GM21786 (cell line): ENCODE data around the gene TINAG.

ENCODE experiments used
- ATAC-seq: cut with Tn5 transposase; IDR thresholded peaks from one replicate; pipeline ENCODE4 v1.9.1; 2021; ENCODE audit not compliant: unreplicated experiment

The TINAG gene, protein sequence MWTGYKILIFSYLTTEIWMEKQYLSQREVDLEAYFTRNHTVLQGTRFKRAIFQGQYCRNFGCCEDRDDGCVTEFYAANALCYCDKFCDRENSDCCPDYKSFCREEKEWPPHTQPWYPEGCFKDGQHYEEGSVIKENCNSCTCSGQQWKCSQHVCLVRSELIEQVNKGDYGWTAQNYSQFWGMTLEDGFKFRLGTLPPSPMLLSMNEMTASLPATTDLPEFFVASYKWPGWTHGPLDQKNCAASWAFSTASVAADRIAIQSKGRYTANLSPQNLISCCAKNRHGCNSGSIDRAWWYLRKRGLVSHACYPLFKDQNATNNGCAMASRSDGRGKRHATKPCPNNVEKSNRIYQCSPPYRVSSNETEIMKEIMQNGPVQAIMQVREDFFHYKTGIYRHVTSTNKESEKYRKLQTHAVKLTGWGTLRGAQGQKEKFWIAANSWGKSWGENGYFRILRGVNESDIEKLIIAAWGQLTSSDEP

DNA sequence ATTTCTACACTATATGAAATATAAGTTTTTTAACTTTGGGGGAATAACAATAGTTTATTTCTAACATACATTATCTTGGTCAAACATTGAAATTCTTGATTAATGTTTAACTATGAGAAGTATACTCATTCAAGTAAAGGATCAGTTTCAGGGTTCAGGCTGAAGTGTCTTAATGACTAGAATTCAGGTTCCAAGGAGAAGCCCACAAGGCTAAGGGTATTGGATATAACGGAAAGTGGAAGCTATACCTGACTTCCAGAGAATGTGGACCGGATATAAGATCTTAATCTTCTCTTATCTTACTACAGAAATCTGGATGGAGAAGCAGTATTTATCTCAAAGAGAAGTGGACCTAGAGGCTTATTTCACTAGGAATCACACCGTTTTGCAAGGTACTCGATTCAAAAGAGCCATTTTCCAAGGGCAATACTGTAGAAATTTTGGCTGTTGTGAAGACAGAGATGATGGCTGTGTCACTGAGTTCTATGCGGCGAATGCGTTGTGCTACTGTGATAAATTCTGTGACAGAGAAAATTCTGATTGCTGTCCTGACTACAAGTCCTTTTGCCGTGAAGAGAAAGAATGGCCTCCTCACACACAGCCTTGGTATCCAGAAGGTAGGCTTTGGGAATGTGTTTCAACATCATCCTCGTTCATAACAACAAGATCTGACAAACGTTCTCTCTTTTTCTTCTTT is at the start of gene TINAG:
TSS of gene TINAG (plus strand) at position 153 of the 697 bp plus-strand sequence. CDS start at position 263, 110 bp downstream.
- peak; percentile 44 for ATAC-seq

DNA sequence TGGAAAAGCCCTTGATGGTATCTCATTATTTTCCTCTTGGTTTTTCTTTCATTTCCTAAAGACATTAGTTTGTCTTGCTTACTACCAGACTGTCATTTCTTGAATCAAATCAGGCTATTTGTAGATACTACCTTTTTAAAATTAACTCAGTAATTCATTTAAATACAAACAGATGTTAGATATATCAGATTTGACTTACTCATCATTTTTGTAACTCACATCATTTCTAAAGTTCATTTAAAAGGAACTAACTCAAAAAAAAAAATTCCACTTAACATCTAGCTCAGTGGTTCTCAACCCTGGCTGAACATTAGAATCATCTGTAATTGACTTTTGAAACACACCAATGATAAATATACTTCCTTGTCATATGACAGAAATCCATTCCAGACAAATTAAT is 48.2 kb upstream of the TINAG start:
- ATAC-seq = no peak

DNA sequence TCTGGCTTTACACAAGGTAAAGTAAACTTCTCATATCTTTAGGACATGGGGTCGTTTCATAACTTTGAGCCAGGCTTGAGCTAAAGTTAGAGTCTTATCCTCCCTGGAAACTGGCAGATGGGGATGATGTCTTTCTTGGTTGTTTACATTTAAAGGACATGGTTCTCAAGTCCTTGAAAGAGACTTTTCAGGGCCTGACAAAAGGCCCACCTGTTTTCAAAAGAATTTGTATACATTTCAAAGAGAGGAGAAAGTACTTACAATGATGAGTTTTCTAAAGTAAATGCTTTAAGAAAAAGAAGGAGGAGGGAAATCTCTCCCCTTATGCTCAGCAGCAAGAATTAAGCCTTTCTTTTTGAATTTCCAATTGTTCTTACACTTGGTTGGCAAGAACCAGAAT is 45.7 kb upstream of the TINAG start:
- no peak for ATAC-seq

DNA sequence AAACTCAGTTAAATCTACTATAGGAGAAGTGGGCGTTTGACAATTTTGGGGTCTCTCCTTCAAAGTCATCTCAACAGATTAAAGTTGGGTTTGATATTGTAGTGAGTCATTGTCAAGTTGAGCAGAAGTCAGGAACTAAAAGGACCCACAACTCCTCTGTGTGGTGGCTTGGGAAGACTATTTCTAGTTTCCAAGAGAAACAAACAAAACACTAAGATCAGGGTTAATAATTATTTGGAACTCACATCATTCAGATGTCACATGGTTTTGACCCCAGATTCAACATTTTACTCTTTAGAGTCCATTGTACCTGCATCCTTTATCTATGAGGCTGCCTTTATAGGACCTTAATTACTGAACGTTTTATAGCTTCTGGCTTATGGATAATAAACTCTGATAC is 45.3 kb upstream of the TINAG start:
- ATAC-seq = no peak

DNA sequence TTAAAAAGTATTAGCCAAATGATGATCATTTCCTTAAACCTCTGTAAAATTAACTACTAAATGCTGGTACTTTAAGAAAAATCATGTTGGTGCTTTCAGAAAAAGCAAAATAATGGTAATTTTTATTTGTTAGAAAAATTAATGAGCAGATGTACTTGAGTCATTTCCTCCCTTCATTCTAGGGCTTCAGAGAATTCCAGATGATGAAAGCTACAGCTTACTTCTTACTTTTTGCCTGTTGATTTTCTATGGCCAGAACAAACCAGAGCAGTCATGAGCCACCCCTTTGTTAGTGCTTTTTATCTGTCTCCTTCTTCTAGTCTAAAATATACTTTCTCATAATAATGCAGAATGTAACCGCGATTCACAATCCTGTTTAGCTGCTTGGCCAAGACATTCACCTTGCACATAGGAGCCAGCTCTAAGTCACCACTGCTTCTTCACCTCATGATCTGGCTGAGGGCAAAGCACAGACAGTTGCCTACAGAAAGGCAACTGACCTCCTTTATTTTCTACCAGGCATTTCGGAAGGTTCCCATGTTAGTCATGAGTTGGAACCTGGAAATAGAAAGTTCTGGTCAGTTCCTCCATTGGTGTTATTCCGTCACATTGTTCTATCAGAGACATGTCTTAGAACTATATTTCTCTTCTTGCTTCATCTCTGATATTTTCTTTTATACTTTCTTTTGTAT is 43.5 kb upstream of the TINAG start:
- ATAC-seq = no peak

DNA sequence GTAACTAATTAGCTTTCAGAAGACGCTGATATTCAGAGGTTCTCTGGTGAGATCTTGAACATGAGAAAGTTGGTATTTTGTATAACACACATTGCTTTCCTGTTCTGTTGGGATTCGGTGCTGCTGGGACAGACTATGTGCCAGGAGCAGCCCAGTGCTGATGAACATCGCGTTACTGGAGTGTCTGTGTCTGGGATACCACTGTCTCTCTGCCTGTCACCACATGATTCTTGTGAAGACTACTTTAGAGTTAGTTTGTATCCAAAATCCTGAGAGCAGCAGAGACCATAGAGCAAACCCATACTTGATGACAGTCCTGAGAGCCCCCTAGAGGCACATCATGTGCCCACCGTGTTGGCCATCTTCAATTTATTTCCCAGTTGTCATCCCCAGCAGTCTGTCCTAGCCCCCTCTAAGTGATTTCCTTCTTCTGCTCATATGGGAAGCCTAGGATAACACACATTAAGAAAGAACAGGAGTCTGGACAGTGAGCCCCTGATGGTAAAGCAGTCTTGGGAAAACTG is 41.8 kb upstream of the TINAG start:
- ATAC-seq = no peak

DNA sequence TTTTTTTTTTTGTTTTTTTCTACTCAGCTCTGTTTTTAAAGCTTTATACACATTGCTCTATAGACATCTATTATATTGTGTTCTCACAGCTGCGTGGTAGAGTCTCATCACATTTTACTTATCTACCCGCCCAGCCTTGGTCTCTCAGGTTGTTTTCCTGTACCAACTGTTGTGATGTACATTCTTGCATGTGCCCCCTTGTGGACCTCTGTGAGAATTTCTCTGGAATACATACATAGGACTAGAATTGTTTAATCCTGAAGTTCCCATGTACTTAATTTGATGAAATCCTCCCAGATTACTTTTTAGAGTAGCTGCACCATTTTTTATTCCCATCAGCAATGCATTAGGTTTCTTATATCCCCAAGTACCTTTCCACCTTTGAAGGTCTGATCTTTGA is 40.4 kb upstream of the TINAG start:
- ATAC-seq = peak; percentile 52

DNA sequence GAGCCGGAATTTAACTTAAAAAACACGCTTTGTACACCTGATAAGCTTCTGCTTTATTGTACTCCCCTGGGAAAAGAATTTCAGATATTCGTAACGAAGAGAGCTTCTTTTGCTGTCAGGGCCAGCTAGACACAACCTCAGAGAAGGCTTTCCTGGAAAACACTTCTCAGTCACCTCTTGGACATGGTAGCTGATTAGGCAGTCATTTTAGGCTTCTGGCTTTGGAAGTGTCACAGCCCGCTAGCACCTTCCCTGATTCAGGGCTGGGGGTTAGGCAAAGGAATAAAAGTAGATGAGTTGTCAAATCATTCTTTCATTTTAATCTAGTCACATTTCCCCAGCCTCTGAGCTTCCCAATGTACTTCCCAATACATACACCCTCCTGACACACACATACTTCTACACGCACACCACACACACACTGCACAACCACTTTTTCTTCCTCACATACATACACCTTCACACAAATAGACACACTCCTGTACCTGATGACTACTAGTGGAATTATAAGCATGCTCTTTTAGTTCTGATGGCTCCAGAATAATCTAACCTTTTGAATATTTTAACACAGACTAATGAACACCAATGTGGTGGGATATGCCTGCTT is 34.9 kb upstream of the TINAG start:
- no peak for ATAC-seq

DNA sequence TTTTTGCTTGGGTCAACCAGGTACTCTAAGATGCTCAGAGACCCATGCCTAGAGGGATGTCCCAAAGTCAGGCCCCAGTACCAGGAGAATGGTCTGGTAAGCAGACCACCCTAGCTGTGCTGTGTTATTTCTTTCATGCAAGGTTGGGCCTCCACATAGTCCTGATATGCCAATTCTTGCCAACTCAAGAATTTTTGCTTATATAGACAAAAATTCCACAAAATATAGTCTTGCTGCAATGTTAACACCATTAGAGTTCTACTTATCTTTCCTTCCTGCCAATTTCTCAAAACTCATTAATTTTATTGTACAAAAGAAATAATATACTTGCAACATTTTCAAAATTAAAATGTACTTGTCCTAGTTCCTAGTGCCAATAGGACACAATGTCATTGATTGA is 33.9 kb upstream of the TINAG start:
- ATAC-seq = no peak

DNA sequence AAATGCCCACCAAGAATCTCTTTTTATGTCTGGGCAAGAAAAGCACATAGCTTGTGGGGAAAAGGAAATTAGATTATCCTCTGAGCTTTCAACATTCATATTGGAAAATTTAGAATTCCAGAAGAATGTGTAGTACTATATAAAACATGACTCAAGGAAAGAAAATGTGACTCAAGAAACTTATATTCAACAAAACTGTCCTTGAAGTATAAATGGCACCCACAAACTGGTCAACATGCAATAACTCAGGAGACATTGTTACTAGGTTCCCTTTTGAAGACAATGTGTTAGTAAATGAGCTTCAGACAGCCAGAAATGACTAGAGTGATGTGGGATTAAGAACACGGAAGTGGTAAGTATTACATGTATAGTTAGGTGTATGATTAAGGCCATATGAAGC is 26.1 kb upstream of the TINAG start:
- ATAC-seq = no peak

DNA sequence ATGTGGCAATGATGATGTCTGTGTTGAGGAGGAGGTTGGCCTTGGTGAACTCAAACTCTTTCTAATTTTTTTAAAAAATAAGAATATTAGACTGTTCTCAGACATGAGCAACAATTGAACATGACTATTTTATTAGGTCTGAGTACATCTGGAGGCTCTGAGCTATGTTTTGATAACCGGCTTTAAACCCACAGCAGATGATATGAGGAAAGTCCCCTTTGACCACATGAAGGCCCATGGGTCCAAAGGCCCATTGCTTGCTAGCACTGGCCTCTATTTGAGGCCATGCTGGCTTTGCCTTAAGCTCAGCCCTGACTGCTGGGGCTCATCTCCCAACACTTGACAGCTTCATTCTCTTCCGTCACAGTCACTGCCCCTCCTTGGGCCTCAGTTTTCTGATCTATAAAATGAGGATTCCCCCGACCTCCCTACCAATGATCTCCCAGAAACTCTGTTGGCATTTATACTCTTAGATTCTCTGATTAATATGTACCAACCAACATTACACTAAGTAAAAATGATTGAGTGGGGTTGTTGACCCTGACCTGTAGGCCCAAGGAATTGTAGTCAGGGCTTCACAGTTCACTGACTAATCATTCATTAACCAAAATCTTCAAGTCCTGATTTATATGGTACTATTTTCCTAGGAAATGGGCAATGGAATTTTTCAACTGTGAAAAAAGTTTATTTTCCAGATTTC is 23.9 kb upstream of the TINAG start:
- ATAC-seq = peak; percentile 50

DNA sequence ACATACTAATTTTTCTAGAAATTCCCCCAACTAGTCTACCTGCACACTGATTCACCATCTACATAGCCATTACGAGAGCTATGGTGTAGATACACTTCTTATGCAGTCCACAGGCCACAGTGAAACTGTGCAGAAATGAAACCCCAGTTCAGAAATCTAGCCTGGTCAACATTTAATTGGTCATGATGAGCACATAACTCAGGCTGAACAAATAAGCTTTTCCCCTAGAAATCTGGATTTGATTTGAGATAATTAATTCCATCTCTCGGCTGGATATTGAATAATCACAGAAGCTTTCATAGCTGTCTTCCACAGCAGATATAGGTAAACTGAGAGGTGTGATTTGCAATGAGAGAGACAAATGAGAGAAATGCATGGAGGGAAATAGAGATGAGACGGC is 22.6 kb upstream of the TINAG start:
- no peak for ATAC-seq

DNA sequence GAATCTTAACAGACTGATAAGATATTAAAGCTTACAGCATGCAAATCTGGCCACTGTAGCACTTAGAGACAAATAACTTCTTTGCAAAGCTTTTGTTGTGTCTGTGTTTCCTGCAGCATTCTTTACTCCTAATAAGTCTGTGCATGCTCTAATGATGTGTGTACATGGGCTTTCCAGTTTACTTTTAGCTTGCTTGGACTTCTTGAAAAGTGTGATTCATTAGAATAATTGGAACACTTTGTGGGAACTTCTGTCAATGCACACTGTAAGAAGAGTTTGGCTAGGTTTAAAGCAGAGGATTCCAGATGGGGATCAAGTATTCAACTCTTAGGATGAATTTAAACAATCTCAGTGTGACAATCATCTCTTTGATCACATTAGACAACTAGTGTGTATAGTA is 22.1 kb upstream of the TINAG start:
- no peak for ATAC-seq

DNA sequence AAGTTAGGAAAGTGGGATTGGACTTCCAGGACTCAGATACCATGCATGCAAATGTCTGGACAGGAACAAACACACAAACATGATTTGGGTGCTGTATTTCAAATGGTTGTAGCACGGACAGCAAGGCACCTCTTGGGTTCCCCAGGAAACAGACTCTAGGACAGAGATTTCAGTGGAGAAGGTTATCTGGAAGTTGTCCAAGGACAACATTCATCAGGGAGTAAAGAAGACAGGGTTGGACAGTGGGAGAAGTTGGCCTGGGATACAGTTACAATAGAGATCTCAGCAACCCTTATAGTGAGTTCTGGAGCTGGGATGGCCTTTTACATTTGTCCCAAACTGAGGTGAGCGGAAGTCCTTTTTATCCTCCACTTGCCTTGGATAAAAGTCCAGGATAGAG is 19.8 kb upstream of the TINAG start:
- ATAC-seq = no peak

DNA sequence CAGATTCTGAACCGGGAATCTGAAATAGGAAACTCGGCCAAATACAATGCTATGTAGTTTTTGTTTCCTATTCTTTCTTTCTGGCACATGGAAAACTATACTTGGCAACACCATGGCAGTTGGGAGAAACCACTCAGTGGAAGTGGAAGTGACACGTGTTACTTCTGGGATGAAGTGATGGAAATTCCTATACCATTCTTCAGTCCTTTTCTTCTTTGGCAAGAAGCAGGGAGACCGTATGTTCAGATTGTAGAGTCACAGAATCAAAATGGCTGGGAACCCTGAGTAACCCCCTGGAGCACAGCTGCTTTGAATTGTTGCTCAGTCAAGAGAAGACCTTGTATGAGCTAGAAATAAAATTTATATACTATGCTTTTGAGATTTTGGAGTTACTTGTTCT is 18.8 kb upstream of the TINAG start:
- no peak for ATAC-seq

DNA sequence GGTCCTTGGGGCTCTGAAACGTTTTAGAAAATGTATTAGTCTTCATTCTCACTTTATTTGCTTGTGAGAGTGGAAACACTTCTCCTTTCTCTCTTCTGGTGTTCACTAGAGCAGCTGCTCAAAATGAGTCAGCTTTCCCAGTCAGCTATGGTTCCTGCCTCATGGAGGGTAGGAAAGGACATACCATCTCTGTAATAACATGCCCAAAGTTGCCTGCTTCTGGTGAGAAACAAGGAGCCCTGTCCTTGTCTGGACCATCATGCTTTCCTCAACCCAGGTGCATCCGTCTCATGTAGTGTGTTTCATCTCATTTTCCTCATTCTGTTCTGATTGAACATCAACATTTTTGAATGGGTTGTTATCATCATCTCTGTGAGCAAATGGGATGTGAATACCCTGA is 17.1 kb upstream of the TINAG start:
- peak; percentile 62 for ATAC-seq

DNA sequence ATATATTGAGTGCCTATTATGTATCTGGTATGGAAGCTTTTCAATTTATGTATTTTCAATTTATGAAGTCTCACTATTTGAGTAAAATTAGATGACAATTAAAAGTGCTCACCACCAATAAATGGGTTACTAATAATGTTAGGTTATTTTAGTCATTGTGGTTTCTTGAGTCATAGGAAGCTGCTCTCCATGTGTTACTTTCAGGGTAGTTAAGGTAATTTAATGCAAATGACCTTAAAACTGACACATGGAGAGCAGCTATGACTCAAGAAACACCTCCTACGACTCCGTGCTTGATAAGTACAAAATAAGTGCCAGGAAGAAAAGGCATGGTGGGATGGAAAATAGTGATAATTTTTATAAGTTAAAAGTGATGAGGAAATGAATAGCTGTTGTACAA is 16.5 kb upstream of the TINAG start:
- peak; percentile 91 for ATAC-seq

DNA sequence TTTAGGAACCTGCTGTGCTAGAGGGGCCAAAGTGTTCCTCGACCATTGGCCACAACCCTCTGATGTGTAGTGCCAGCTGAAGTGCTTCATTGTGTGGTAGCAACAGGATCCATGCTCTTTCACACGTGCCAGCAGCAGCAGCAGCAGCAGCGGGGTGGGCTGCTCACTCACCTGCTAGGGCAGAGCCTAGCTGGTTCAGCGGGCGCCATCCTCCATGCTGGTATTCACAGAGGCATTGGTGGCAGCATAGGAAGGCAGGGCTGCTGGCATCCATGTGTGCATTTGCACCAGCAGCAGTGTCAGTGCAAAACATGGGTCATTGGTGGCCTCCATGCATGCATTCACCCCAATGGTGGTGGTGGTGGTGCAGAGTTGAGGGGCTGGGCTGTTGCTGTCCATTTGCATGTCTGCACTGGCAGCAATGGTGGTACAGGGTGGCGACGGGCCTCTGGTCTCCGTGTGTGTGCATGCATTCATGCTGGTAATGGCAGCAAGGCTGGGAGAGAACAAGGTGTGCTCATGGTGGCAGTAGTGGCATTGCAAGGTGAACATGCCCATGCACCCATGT is 13.2 kb upstream of the TINAG start:
- no peak for ATAC-seq

DNA sequence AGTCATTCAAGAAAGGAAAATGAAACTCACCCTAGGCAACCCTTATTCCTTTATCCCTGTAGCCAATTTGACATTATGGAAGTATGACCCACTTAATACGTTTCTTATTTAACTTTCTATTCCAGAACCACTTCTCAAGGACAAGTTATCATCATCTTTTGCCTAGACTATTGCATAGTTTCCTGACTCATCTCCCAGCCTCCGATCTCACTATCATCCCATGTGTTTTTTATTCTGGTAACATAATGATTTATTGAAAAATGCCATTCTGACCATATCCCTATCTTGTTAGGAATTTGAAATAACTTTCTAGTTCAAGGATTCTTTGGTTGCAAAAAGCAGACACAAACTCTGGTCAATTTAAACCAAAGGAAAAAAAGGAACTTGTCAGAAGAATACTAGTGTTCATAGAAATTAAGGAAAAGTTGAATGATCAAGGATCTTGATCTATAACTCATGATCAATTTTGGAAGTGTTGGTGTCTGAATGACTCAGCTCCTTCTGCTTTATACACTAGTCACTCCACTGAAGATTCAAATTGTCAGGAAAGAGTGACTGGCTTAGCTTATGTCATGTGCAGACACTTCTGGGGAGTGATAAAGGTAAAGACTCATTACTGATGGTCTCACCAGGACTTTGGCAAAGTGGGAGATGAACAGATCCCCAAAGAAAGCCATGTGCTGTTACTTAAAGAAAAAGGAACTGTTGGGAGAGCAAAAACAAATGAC is 8.5 kb upstream of the TINAG start:
- ATAC-seq = no peak

DNA sequence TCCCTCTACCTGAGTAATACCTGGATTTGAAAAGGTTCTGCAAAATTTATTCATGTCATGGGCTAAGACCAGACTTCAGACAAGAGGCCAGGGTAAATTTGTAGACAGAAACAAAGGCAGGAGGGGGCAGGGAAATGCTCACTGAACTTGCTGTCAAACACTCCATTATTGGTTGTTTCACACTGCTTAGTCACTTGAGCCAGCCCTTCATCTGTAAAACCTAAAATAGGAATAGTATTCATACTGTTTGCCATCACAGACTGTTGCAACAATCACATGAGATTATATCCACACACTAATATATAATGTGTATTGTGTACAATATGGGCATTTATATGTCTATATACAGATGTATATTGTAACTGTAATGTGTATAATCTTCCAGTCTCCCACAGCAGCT is 6.5 kb upstream of the TINAG start:
- ATAC-seq = no peak
